8988T (cell line): ENCODE measurements around the gene SLC66A3.

Experiments
- DNase-seq: peaks from one replicate; pipeline ENCODE4 v3.0.0; 2011

Gene SLC66A3

DNA sequence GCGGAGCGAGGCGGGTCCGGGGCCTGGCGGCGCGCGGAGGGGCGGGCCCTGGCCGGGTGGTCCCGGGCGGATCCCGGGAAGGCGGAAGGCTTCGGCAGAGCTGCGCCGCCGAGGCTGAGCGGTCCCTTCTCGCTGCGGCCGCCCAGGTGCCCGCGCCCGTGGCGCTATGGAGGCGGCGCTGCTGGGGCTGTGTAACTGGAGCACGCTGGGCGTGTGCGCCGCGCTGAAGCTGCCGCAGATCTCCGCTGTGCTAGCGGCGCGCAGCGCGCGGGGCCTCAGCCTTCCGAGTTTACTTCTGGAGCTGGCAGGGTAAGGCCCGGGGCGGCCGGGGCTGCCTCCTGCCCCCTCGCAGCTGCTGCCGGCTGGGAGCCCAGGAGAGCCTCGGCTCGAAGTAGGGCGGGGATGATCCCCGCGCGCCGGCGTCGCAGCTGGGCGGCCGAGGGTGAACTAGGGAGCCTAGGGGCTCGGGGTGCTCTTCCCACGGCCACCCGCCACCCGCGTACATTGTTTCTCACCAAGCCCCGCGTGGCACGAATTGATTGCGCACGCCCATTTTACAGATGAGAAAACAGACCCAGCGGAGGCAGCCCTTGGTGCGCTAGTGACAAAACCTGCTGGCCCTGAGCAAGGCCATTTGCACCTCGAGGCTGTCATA, at the start of gene SLC66A3:
SLC66A3 (plus strand) TSS at position 87 of the 655 bp plus-strand sequence; CDS start at position 167, 80 bp downstream.
- DNase-seq = peak; percentile 96

DNA sequence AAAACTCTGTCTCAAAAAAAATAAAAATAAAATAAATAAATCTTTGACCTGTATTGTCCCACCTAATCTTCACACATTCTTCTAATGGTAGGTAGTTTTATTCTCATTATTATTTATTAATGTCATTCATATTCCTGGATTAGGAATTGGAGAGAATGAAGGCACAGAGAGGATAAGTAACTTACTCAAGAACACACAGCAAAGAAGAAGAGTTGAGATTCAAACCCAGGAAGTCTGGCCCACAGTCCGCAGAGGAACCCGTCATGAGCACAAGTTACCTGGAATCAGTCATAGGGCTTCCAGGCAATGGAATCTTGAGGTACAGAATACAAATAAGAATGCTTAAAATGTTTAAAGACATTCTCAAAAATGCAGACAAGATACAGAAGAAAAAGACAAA, 46.3 kb upstream of the SLC66A3 start:
- DNase-seq = no peak

DNA sequence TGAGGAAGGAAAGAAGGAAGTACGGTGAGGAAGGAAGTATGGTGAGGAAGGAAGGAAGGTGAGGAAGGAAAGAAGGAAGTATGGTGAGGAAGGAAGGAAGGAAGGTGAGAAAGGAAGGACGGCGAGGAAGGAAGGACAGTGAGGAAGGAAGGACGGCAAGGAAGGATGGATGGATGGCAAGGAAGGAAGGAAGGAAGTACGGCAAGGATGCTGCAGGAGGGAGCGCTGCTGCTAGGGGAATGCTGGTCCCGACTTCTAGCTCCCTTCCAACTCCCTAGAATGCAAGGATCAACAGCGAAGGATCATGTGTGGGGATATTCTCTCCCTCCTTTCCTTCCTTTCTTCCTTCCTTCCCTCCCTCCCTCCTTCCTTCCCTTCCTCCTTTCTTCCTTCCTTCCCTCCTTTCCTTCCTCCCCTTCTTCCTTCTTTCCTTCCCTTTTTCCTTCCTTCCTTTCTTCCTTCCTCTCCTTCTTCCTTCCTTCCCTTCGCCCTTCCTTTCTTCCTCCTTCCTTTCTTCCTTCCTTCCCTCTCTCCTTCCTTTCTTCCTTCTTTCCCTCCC, 42.3 kb upstream of the SLC66A3 start:
- no peak for DNase-seq

DNA sequence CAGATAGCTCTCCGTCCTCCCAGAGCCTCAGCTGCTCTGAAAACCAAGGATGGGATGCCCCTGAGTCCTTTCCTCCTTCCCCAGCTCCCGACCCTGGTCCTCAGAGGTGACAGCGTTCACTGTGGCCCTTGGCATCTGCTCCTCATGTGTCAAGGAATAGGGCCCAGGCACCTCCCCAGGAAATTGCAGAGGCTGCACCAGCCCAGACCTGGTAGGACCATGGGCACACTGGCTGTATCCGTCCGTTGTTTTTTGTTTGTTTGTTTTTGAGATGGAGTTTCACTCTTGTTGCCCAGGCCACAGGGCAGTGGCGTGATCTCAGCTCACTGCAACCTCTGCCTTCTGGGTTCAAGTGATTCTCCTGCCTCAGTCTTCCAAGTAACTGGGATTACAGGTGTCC, 37.5 kb upstream of the SLC66A3 start:
- no peak for DNase-seq

DNA sequence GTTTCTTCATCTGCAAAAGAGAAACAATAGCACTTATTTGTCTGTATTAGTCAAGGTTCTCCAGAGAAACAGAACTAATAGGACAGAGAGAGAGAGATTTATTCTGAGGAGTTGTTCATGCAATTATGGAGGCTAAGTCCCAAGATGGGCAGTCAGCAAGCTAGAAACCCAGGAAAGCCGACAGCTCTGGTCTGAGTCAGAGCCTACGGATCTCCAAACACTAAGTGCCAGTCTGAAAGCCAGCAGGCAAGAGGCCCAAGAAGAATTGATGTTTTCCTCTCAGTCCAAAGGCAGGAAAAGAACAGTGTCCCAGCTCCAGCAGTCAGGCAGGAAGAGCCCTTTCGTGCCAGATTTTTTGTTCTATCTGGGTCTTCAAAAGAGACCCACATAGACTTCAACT, 36.5 kb upstream of the SLC66A3 start:
- no peak for DNase-seq

DNA sequence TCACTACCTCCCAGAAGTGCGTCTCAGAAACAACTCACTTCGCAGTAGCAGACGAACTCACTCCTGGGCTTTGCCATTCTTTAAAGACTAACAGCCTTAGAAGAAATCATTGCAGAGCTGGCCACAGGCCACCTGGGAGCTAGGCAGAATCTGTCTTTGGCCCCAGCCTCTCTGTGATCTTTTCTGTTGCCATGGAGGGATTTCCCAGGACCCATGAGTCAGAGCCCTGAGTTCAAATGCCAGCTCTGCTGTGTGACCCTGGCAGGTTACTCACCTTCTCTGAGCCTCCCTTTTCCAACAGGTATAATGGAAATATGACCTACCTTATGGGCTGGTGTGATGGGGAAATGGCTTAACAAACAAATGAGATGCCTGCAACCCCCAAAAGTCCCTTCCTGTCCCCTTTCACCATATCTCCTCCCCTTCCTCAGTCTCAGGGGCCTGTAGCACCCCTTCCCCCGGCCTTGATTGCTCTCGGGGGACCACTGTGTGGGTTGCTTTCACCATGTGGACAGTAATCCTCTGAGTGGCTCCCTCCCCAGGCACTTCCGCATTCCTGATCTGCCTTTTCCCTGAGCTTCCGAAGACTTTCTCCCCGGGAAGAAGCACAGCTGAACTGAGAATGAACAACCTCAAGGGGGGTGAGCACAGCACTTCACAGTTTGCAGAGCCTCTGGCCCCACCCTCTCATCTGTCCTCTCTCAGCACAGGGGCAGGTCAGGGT, 34.0 kb upstream of the SLC66A3 start:
- no peak for DNase-seq

DNA sequence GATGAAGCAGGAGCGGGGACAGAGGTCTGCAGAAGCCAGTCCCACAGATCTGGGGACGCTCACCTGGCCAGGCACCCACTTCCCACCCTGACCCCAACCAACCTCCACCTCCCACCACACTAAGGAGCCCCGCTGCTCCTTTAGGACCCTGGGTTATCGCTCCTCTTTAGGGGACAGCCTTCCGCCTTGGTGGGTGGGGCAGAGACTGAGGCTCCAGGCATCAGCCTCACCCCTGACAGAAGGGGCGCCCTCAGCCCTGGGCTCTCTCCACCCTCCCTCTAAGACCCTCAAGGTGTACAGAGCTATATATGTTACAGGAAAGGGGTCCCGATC, 33.5 kb upstream of the SLC66A3 start:
- no peak for DNase-seq

DNA sequence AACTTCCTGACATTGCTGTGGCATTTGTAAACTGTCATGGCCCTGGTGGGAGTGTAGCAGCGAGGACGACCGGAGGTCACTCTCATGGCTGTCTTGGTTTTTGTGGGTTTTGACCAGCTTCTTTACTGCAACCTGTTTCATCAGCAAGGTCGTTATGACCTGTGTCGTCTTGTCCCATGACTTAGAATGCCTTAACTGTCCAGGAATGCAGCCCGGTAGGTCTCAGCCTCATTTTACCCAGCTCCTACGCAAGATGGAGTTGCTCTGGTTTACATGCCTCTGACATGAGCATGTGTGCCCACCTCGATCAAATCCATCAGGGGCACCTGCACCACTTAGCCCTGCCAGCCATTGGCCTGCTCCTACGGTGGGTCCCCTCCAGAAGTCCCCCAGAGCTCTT, 32.9 kb upstream of the SLC66A3 start:
- no peak for DNase-seq

DNA sequence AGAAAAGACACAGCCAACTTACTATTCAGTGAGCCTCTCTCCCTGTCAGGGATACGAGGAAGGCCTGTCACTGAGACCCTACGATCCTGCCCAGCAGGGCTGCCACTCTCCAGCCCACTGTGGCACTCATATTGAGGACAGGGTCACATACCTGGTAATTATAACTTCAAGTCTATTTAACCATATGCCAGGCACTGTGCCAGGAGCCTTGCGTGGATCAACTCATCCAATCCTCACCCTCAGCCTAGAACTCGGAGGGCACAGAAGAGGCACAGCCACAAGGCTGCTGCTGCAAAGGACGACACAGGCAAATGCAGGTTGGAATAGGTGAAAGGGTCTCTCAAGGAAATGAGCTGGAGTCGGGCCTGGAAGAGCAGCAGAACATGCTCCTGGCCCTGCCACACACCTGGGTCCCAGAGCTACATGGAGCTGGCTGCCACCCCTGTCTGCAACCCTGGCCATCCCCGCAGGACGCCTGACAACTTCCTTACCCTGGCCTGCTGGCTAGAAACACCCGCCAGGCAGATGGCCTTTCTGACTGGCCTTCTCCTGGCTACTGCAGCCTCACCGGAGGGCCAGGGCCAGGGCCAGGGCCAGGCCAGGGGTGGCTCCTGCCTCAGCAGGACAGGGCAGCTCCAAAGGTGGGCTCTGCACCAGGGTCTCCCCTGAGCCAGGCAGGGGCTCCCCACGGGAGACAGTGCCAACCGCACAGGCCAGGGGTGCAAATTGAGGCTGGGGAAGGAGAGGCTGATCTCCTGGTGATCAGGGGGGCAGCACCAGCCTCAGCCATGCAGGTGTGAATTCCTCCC, 32.1 kb upstream of the SLC66A3 start:
- no peak for DNase-seq

DNA sequence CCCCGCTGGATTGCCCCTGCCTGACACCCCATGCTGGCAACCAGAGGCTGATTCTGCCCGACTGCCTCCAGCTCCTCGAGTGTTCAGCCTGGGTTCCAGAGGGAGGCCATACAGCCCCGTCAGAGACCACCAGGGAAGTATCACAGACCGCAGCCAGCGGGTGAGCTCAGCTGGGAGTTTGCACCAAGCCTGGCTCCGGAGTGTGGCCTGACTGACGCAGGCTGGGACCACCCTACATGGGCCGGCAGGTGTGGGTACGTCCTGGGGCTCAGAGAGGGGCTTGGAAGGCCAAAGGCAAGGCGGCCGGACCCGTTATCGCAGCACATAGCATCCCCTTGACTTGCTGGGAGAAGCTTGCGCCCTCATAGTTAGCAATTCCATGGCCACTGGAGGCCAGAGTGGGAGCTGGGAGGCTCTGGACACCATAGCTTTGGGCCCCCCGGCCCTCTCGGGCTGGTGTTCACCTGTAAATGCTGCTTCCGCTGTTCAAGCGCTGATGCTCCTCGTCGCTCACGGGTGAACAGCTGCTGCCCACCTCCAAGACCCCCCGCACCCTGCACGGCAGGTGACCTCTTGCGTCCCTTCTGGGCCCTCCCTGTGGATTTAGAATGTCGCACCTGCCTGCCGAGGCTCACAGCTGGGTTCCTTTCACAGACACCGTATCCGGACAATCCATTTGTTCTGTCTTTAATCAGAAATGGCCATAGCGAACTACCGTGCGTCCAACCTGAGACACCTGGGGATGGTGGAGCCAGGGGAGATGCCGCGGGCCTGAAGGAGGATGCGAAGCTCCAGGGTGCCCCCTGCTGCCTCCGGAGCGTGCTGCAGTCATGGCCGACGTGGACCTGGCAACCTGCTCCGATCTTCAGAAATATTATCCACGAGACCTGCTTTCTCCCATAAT, 31.2 kb upstream of the SLC66A3 start:
- DNase-seq = peak; percentile 78

DNA sequence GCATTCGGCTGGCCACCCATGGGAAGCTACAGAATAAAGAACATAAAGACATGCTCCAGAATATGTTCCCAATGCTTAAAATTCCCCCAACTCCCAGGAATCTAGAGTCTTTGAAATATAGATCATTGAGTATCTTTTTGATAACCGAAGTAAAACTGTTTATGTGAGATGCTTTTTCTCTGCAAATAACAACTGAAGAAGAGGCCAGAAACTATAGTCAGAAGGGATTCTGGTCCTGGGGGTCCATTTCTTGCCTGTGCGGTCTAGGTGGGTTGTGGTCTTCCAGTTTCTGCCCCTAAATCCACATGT, 30.6 kb upstream of the SLC66A3 start:
- DNase-seq = no peak

DNA sequence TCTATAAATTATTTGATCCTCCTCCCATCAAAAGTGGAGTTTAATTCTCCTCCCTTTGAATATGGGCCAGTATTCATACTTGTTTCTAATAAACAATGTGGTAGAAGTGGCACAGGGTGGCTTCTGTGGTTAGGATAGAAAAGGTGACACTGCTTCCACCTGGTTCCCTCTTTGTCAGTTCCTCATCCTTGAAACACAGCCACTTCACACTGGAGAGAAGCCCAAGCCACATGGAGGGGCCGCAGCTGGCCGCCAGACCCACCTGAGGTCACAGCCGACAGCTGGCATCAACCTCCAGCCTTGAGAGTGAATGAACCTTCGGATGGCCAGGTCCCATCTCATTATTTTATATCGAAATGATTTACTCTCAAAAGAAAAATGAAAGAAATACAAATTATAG, 27.5 kb upstream of the SLC66A3 start:
- DNase-seq = no peak

DNA sequence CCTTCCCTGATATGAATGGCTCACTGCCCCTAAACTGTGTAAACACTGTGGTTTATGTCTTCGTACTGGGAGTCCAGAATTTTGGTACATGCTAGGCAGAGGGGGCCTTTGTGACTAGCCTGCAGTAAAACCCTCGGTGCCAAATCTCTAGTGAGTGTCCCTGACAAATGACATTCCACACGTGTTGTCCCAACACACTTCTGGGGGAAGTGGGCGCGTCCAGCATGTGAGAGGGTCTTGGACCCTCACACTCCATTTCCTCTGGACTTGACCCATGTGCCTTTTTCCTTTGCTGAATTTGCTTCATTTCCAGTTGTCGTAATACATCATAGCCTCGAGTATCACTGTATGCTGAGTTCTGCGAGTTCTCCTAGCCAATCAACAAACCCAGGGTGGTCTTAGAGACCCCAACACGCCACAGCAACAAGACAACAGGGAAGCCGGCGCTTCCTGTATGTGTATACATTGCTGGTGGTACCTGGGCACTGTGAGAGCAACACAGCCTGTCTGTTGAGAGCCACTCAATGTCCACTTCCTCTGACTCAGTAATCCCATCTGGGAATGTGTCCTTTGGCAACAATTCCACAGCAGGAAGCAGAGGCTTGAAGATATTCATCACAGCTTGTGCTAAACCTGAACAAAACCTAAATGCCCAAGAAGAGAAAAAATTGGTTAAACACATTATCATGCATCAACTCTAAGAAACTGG, 26.9 kb upstream of the SLC66A3 start:
- no peak for DNase-seq

DNA sequence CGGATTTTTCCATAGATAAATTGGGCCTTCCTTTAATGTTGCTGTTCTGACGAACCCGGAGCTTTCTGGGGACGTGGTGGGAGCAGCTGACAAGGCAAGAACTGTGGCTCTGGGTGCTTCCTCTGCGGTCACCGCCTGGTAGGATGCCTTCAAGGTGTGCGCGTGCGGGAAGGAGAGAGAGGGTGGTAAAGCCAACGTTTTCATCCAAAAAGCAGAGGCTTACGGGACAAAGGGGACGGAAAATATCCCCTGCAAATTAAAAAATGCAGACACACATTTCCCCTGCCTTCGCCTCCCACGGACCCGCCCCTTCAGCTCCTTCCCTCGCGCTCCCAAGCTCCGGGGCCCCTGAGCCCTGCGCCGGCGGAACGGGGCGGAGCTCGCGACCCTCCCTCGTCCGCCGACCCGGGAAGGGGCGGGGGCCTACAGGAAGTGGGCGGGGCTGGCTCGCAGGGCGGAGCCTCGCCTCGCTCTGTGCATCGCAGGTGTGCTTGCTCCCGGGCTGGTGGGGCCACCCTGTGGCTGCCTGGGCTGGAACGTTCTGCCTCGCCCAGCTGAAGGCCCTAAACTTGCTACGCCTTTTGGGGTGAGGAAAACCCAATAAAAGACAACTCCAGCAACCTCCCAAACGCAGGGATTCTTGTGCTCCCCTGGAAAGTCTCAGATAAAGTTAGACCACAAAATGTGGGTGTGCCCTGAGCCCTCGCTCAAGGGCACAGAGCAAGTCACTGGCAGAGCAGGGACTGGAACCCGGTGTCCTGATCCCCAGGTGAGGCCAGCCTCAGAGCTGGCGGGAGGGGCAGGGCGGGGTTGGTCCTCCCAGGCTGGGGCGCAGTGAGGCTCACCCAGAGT, 25.4 kb upstream of the SLC66A3 start:
- peak; percentile 67 for DNase-seq

DNA sequence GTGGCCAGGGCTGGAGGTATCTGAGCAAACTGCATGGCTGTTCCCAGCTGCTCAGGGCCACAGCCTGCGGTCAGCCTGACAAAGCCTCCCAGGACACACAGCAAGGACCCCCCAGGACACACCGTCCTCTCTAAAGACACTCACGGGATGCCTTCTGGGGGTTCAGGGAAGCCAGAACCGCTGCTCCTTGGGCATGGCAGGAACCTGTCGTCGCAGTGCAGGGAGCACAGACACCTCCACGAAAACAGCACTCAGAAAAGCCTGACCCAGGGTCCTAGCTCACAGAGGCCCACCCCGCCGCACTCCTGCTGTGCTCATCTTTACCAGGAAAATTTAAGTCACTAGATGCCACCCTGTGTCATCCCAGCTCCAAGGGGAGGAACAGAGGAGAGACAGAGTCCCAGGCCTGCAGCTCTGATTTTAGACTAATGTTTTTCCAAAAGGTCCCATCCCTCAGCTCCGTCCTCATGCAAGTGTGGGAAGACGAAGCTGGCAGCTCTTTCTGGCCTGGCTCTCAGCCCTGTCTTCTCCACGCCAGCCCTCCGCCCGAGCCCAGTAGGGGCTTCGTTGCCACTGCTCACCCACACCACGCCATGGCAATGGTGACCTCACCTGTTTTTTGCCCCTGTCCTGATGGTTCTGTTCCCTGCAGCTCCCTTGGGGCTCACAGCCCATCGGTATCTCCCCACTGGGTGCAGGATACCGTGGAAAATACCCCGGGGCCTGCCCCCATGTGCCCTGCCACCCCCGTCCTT, 23.9 kb upstream of the SLC66A3 start:
- no peak for DNase-seq

DNA sequence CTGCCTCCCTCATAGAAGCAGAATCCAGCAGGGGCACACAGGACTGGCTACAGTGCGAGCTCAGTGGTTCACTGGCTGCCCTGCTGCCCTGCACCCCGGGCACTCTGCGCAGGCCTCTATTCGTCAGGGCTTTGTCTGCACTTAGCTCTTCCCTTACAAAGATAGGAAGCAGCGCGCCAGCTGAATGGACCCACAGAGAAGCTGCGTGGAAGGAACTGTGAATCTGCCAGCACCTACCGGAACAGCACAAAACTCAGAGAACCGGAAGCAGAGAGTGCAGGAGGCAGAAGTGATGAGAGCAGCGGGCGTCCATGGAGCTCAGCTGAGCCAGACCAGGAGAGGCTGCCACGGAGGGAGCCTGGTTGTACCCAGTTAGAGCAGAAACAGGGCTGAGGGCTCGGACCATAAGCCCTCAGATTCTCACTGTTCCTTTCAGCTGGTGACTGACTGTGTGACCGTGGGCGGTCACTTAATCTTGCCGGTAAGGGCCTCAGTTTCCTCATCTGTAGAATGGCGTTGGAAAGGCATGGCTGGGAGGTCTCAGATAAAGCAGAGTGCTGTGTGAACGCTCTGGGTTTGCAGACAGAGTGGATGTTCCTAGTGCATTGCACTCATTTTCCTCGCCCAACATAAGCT, 23.1 kb upstream of the SLC66A3 start:
- DNase-seq = no peak

DNA sequence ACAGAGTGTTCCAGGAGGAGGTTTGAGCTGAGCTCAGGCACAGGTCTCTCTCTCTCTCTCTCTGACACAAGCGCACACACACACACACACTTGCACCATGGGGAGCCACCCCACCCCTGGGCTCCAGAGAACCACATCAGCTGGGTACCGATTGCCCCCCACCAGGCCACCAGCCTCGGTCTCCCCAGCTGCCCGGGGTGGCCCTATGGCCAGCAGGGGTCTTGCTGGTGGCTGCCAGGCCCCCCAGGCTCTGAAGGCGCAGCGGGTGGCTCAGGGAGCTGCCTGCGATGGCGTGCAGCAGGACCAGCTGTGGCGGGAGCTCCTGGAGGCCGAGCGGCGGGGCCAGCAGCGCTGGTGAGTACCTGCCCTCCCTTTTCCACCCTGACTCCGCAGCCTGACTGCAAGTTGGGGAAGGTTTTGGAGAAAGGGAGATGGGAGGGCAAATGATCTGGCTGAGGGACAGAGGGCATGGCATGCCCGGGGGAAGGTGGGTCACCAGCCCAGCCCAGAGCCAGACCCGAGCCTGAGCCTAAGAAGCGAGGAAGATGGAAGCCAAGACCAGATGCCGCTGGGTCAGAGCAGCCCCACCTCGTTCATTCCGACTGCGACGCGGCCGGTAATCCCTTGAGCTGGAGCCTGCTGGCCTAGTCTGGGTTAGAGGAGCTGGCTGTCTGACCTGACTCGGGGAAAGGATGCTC, 21.9 kb upstream of the SLC66A3 start:
- no peak for DNase-seq

DNA sequence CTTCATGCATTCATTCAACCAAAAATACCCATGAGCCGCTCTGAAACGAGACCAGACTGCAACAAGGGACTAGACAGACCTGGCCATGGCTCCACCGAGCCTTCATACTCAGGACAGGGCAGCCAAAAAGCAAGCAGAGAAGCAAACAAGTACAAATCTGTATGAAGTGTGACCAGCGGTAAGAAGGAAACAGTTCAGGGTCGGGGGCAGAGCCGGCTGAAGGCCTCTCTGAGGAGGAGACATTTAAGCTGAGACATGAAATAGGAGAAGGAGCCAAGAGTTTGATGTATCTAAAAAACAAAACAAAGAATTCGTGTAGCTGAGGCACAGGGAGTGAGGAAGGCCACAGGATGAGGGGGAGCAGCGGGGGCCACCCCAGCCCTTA, 21.3 kb upstream of the SLC66A3 start:
- DNase-seq = no peak

DNA sequence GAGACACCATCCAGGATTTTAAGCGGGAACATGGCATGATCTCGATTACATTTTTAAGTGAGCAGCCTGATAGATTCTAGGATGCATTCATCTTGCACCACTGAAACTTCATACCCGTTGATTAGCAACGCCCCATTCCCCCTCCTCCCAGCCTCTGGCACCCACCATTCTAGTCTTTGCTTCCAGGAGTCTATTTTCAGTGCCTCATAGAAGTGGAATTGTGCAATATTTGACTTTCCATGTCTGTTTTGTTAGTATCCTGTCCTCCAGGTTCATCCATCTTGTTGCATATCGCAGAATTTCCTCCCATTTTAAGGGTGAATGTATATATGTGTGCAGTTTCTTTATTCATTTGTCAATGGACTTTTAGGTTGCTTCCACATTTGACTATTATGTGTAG, 20.9 kb upstream of the SLC66A3 start:
- DNase-seq = no peak
